Liver (tissue), 9 donors: Measurements from ENCODE around the gene CSF1. TPM values are rescaled to one million over a fixed set of nuclear protein-coding genes. Genes with fewer than 3 reads are reported as not detected.

Source experiments
- DNase-seq: peaks from one replicate; pipeline ENCODE4 v3.0.0-alpha.2; 2017; ENCODE audit warnings: low spot score
- H3K27ac ChIP-seq, 2 donors: one replicate each; pipeline ENCODE4 v1.7.0; 2013; ENCODE audit warnings: inconsistent platforms in 2 of 2, low read length in 2 of 2, control low read depth in 1 of 2, low read depth in 1 of 2, mild to moderate bottlenecking in 1 of 2
- H3K27me3 ChIP-seq, 4 donors: one replicate each; pipeline versions ENCODE4 v1.6.1 to v1.7.0; 2013; ENCODE audit warnings: low read length in 3 of 4, inconsistent platforms in 1 of 4, mild to moderate bottlenecking in 1 of 4, moderate library complexity in 1 of 4; ENCODE audit not compliant: control insufficient read depth in 4 of 4, insufficient read depth in 4 of 4
- H3K36me3 ChIP-seq, 4 donors: one replicate each; pipeline versions ENCODE4 v1.6.1 to v1.7.0; 2013; ENCODE audit warnings: low read length in 3 of 4, mild to moderate bottlenecking in 3 of 4, low read depth in 1 of 4, moderate library complexity in 1 of 4; ENCODE audit not compliant: control insufficient read depth in 4 of 4, insufficient read depth in 3 of 4
- H3K4me1 ChIP-seq, 4 donors: one replicate each; pipeline versions ENCODE4 v1.6.1 to v1.7.0; 2013; ENCODE audit warnings: low read length in 3 of 4, mild to moderate bottlenecking in 3 of 4, moderate library complexity in 1 of 4; ENCODE audit not compliant: control insufficient read depth in 4 of 4, insufficient read depth in 4 of 4
- H3K4me3 ChIP-seq, 3 donors: one replicate each; pipeline versions ENCODE4 v1.6.1 to v1.7.0; 2013; ENCODE audit warnings: low read length in 3 of 3, control low read depth in 1 of 3, low read depth in 1 of 3, mild to moderate bottlenecking in 1 of 3
- H3K9ac ChIP-seq, 2 donors: one replicate each; pipeline ENCODE4 v1.7.0; 2013; ENCODE audit warnings: low read length in 2 of 2, mild to moderate bottlenecking in 2 of 2, moderate library complexity in 2 of 2, control low read depth in 1 of 2, low read depth in 1 of 2
- H3K9me3 ChIP-seq, 4 donors: one replicate each; pipeline versions ENCODE4 v1.6.1 to v1.7.0; 2013; ENCODE audit warnings: low read length in 3 of 4; ENCODE audit not compliant: control insufficient read depth in 4 of 4
- EGR1 ChIP-seq, 2 donors: IDR thresholded peaks; 2 replicates each; pipeline ENCODE4 v1.6.1; 2016 to 2018; ENCODE audit warnings: antibody characterized with exemption in 2 of 2, low read depth in 2 of 2
- FOXA2 ChIP-seq: IDR thresholded peaks from 2 replicates; pipeline ENCODE4 v1.6.1; 2016; ENCODE audit warnings: antibody characterized with exemption
- GABPA ChIP-seq, 2 donors: IDR thresholded peaks in 1 of 2; conservative IDR thresholded peaks in 1 of 2; 2 replicates each; pipeline ENCODE4 v1.6.1; 2016; ENCODE audit warnings: antibody characterized with exemption in 2 of 2, mild to moderate bottlenecking in 1 of 2, moderate library complexity in 1 of 2
- HNF4A ChIP-seq, 2 donors: conservative IDR thresholded peaks; 2 replicates each; pipeline ENCODE4 v1.6.1; 2016; ENCODE audit warnings: antibody characterized with exemption in 2 of 2, mild to moderate bottlenecking in 2 of 2
- HNF4G ChIP-seq: IDR thresholded peaks from 2 replicates; pipeline ENCODE4 v1.6.1; 2016; ENCODE audit warnings: antibody characterized with exemption
- JUND ChIP-seq, 2 donors: IDR thresholded peaks; 2 replicates each; pipeline ENCODE4 v1.6.1; 2016; ENCODE audit warnings: antibody characterized with exemption in 2 of 2
- MAX ChIP-seq: IDR thresholded peaks from 2 replicates; pipeline ENCODE4 v1.6.1; 2016; ENCODE audit warnings: antibody characterized with exemption
- RAD21 ChIP-seq, 2 donors: IDR thresholded peaks; 2 replicates each; pipeline ENCODE4 v1.6.1; 2016; ENCODE audit warnings: antibody characterized with exemption in 2 of 2, mild to moderate bottlenecking in 2 of 2
- RXRA ChIP-seq, 2 donors: IDR thresholded peaks; 2 replicates each; pipeline ENCODE4 v1.6.1; 2017 to 2018; ENCODE audit warnings: antibody characterized with exemption in 2 of 2, mild to moderate bottlenecking in 1 of 2
- SP1 ChIP-seq: IDR thresholded peaks from 2 replicates; pipeline ENCODE4 v1.6.1; 2018; ENCODE audit warnings: antibody characterized with exemption, mild to moderate bottlenecking
- TAF1 ChIP-seq: conservative IDR thresholded peaks from 2 replicates; pipeline ENCODE4 v1.6.1; 2016; ENCODE audit warnings: antibody characterized with exemption, mild to moderate bottlenecking
- YY1 ChIP-seq: IDR thresholded peaks from 2 replicates; pipeline ENCODE4 v1.6.1; 2016; ENCODE audit warnings: antibody characterized with exemption, mild to moderate bottlenecking
- ZBTB33 ChIP-seq: IDR thresholded peaks from 2 replicates; pipeline ENCODE4 v1.6.1; 2016; ENCODE audit warnings: antibody characterized with exemption
- WGBS: extraction: QIAGEN DNeasy Blood & Tissue Kit; methylation state at CpG from one replicate; pipeline ENCODE4 v1.1.7; 2013; 5-methylcytosine and 5-hydroxymethylcytosine counted together
- polyA plus RNA-seq, 2 donors: library from polyadenylated mRNA; stranded (reverse) in 1 of 2; unstranded in 1 of 2; fragments of 200-250 nt in 1 of 2; fragments of >200 nt in 1 of 2; fragmentation: Nextera tagmentation in 1 of 2; extraction: Ambion mirVana in 1 of 2; gene quantifications; one replicate each; pipeline versions ENCODE4 v1.2.1 to v1.2.3, GENCODE V29; 2013 to 2015
- total RNA-seq, 2 donors: library from RNA; depleted of rRNA; stranded (reverse); fragments of >200 nt; gene quantifications; one replicate each; pipeline ENCODE4 v1.2.3, GENCODE V29; 2014
- TF ChIP-seq, protein P1 (sequence below): fragments of 150-350 bp; IDR thresholded peaks from 2 replicates; pipeline ENCODE4 v1.5.1; 2017; ENCODE audit warnings: improper control_type of control experiment, low read depth, low read length; ENCODE audit not compliant: missing input control
- TF ChIP-seq, protein P2 (sequence below): IDR thresholded peaks from 2 replicates; pipeline ENCODE4 v1.6.1; 2016; ENCODE audit warnings: antibody characterized with exemption, mild to moderate bottlenecking
- donor health status: healthy.
- donor health status: healthy.
- donor health status: healthy.
- donor health status: healthy.
- donor health status: healthy.

Gene CSF1
- total and polyA plus RNA-seq, 4 donors = 6.3 to 15.2 (median 11.3) TPM

DNA sequence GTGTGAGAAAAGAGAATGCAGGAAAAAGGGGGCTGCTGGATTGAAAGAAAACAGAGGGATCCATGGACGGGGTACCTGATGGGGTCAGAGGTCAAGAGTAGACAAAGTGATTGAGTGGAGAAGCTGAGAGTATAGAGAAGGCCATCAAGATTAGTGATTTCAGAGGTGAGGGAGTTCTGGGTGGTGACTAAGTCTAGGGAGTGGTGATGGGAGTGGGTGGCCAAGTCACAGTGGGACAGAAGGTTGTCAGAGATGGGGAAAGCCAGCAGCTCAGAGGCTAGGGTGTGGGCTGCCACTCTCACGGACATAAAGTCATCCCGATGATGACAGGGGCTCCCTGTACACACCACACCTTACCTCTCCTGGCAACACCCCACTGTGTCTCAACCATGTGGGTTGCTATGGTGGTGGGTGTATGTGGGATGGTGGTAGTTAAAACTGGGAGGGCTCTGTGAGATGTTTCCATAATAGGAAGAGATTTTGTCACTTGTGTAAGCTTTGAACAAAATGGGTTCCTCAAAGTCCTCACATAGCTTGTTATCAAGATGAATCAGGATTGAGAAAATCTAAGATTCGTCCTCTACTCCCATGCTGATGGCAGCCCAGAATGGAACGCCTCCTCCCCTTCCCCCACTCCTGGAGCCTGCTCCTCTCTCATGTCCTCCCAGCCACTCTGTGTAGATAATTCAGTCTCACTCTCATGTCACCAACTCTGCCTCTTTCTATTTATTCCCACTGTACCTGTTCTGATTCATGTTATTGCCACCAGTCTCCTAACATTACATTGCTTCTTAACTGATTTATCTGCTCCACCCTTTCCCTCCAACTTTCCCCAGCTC is 20.3 kb upstream of the CSF1 start:
- Histone ChIP-seq H3K27me3 (no peaks in the 10 kb centered on the region), H3K9ac (no peak overlapping the region), H3K4me1 (peaks cover 0 to 6% (median under 1%) of the 10 kb centered on the region in 4 donors), H3K36me3 (no peaks in the 10 kb centered on the region), H3K4me3 (no peak overlapping the region), H3K27ac (no peak overlapping the region), H3K9me3 (no peaks in the 10 kb centered on the region)
- TF ChIP-seq EGR1 (IDR thresholded peaks at IDR 0.05; ENCODE audit: low read depth in 2 of 2) = no peak
- TF ChIP-seq RAD21 (IDR thresholded peaks at IDR 0.05) = no peak
- TF ChIP-seq TAF1 = no peak
- no peak for TF ChIP-seq HNF4A (conservative IDR thresholded peaks at IDR 0.05)
- no peak for TF ChIP-seq SP1
- no peak for TF ChIP-seq GABPA (IDR thresholded peaks at IDR 0.05 in 1 of 2, conservative IDR thresholded peaks at IDR 0.05 in 1 of 2)
- TF ChIP-seq YY1 = no peak
- 90% methylated on average over 5 of the region's 5 CpGs for WGBS
- no peak for DNase-seq

DNA sequence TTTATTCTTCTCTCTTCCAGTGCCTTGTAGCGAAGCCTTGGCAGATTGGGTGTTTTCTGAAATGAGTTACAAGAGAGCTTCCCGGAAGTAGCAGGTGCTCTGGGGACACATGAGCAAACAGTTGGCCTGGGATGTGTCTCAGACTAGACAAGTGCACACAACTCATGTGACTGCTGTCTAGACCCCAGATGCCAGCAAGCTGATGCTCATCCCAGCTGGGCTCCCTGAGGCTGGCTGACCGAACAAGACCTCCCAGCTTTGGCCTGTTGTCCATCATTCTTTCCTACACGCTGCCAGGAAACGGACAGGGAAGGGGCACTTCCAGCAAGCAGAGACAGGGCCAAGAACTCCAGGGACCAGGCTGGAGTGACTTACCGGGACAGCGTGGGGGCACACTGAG is 18.7 kb upstream of the CSF1 start:
- DNase-seq = no peak
- Histone ChIP-seq H3K27ac (no peak overlapping the region), H3K36me3 (no peaks in the 10 kb centered on the region), H3K4me3 (no peak overlapping the region), H3K9ac (no peak overlapping the region), H3K9me3 (no peaks in the 10 kb centered on the region), H3K27me3 (no peaks in the 10 kb centered on the region), H3K4me1 (peaks cover 0 to 9% (median 3%) of the 10 kb centered on the region in 4 donors)
- WGBS = 80% methylated on average over 7 of the region's 7 CpGs
- TF ChIP-seq JUND (IDR thresholded peaks at IDR 0.05) (no peak), MAX (no peak), EGR1 (IDR thresholded peaks at IDR 0.05; ENCODE audit: low read depth in 2 of 2) (no peak)
- TF ChIP-seq, protein P1, sequence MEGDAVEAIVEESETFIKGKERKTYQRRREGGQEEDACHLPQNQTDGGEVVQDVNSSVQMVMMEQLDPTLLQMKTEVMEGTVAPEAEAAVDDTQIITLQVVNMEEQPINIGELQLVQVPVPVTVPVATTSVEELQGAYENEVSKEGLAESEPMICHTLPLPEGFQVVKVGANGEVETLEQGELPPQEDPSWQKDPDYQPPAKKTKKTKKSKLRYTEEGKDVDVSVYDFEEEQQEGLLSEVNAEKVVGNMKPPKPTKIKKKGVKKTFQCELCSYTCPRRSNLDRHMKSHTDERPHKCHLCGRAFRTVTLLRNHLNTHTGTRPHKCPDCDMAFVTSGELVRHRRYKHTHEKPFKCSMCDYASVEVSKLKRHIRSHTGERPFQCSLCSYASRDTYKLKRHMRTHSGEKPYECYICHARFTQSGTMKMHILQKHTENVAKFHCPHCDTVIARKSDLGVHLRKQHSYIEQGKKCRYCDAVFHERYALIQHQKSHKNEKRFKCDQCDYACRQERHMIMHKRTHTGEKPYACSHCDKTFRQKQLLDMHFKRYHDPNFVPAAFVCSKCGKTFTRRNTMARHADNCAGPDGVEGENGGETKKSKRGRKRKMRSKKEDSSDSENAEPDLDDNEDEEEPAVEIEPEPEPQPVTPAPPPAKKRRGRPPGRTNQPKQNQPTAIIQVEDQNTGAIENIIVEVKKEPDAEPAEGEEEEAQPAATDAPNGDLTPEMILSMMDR = no peak

GRCh38 chr1:109892561-109893368 is 17.9 kb upstream of the CSF1 start:
- Histone ChIP-seq H3K27ac (no peak overlapping the region), H3K9me3 (no peaks in the 10 kb centered on the region), H3K4me1 (peaks cover 0 to 9% (median 3%) of the 10 kb centered on the region in 4 donors), H3K9ac (no peak overlapping the region), H3K36me3 (no peaks in the 10 kb centered on the region), H3K4me3 (no peak overlapping the region), H3K27me3 (no peaks in the 10 kb centered on the region)
- no peak for DNase-seq
- WGBS = 78% methylated on average over 10 of the region's 10 CpGs
- TF ChIP-seq GABPA (IDR thresholded peaks at IDR 0.05 in 1 of 2, conservative IDR thresholded peaks at IDR 0.05 in 1 of 2) (no peak), HNF4G (no peak), TAF1 (no peak), EGR1 (IDR thresholded peaks at IDR 0.05; ENCODE audit: low read depth in 2 of 2) (no peak), SP1 (no peak), JUND (IDR thresholded peaks at IDR 0.05) (no peak), RXRA (IDR thresholded peaks at IDR 0.05) (no peak), ZBTB33 (no peak), FOXA2 (no peak)
- TF ChIP-seq, protein P2, sequence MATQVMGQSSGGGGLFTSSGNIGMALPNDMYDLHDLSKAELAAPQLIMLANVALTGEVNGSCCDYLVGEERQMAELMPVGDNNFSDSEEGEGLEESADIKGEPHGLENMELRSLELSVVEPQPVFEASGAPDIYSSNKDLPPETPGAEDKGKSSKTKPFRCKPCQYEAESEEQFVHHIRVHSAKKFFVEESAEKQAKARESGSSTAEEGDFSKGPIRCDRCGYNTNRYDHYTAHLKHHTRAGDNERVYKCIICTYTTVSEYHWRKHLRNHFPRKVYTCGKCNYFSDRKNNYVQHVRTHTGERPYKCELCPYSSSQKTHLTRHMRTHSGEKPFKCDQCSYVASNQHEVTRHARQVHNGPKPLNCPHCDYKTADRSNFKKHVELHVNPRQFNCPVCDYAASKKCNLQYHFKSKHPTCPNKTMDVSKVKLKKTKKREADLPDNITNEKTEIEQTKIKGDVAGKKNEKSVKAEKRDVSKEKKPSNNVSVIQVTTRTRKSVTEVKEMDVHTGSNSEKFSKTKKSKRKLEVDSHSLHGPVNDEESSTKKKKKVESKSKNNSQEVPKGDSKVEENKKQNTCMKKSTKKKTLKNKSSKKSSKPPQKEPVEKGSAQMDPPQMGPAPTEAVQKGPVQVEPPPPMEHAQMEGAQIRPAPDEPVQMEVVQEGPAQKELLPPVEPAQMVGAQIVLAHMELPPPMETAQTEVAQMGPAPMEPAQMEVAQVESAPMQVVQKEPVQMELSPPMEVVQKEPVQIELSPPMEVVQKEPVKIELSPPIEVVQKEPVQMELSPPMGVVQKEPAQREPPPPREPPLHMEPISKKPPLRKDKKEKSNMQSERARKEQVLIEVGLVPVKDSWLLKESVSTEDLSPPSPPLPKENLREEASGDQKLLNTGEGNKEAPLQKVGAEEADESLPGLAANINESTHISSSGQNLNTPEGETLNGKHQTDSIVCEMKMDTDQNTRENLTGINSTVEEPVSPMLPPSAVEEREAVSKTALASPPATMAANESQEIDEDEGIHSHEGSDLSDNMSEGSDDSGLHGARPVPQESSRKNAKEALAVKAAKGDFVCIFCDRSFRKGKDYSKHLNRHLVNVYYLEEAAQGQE = no peak
